Neural progenitor cell (in vitro differentiated cells): ENCODE results near the gene CD63.

Experiments
- EZH2 ChIP-seq: fragments of 200-600 bp; sonication (generic); IDR thresholded peaks from 2 replicates; pipeline ENCODE4 v1.6.1; 2017; ENCODE audit warnings: antibody characterized with exemption, mild to moderate bottlenecking, moderate library complexity
- TF ChIP-seq, protein P1 (sequence below): fragments of 200-600 bp; sonication (generic); IDR thresholded peaks from 2 replicates; pipeline ENCODE4 v1.5.1; 2017; ENCODE audit warnings: antibody characterized with exemption, mild to moderate bottlenecking

DNA sequence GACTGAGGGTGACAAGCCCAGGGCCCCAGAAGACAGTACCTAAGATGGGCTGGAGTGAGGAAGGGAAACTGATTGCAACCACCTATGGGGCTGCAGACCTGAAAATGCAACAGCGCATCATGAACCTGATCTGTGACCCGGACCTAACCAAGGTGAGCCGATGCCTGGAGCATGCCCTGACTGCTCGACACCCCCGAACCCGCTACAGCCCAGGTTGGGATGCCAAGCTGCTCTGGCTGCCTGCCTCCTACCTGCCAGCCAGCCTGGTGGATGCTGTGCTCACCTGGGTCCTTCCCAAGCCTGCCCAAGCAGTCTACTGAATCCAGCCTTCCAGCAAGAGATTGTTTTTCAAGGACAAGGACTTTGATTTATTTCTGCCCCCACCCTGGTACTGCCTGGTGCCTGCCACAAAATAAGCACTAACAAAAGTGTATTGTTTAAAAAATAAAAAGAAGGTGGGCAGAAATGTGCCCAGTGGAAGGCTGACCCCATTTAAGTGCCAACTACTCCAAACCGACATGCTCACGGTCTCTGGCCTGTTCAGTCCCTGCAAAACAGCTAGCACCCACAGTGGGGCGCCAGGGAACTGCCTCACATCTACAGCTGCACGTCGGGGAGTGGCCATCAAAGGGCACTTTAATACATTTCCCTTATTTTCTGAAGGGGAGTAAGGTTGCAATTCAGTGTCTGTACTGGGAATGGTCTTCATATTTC lies 4.4 kb downstream of the CD63 start:
- TF ChIP-seq, protein P1, sequence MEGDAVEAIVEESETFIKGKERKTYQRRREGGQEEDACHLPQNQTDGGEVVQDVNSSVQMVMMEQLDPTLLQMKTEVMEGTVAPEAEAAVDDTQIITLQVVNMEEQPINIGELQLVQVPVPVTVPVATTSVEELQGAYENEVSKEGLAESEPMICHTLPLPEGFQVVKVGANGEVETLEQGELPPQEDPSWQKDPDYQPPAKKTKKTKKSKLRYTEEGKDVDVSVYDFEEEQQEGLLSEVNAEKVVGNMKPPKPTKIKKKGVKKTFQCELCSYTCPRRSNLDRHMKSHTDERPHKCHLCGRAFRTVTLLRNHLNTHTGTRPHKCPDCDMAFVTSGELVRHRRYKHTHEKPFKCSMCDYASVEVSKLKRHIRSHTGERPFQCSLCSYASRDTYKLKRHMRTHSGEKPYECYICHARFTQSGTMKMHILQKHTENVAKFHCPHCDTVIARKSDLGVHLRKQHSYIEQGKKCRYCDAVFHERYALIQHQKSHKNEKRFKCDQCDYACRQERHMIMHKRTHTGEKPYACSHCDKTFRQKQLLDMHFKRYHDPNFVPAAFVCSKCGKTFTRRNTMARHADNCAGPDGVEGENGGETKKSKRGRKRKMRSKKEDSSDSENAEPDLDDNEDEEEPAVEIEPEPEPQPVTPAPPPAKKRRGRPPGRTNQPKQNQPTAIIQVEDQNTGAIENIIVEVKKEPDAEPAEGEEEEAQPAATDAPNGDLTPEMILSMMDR = peak; percentile 69
- no peak for TF ChIP-seq EZH2
